HG02943 (cell line): ENCODE measurements around the gene KRT81.
"Not testable (repeated sequence)": the region's sequence is repeated elsewhere in the genome, so short reads cannot be mapped to it uniquely, and the experiment has no call there.

Source experiments
- ATAC-seq: cut with Tn5 transposase; IDR thresholded peaks from one replicate; pipeline ENCODE4 v1.9.1; 2021; ENCODE audit warnings: mild to moderate bottlenecking, low read depth, moderate library complexity; ENCODE audit not compliant: unreplicated experiment

Gene KRT81

DNA sequence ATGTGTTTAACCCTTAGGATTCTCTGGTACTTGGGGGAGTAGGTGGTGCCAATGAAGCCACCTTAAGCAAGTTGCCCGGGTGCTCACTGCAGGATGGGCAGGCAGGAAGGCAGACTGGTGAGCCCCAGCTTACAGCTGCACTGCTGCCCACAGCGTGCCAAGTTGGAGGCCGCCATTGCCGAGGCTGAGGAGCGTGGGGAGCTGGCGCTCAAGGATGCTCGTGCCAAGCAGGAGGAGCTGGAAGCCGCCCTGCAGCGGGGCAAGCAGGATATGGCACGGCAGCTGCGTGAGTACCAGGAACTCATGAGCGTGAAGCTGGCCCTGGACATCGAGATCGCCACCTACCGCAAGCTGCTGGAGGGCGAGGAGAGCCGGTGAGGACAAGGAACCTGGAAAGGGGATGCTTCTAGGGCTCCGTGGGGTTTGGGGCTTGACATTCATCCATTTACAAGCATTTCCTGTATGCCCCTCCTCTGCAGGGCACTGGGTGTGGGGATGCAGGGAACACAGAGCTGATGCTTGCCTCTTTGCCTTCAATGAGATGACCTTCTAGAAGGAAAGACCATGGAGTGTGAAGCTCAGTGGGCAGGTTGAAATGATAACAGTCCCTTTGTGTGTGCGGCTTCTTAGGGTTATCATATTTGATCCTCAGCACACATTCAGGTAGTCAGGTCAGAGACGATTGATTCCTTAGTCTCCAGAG lies 45.9 kb downstream of the KRT81 start:
- ATAC-seq: no peak

DNA sequence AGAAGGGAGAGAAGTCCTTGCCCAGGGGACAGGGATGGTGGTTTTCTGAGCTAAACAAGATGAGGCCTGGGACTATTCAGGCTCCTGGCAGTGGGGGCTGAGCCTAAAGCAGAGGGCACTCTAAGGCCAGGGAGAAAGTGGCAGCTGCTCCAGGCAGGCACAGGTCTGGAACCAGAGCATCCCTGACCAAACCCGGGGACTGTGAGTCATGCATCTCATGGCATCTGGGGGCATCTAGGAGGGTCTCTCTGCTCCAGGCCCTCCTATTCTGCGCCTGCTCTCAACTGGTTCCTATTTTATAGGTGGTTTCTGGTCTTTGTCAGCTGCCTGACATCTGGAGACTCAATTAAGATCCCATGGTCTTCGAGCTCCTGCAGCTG lies 46.7 kb downstream of the KRT81 start:
- no peak for ATAC-seq

DNA sequence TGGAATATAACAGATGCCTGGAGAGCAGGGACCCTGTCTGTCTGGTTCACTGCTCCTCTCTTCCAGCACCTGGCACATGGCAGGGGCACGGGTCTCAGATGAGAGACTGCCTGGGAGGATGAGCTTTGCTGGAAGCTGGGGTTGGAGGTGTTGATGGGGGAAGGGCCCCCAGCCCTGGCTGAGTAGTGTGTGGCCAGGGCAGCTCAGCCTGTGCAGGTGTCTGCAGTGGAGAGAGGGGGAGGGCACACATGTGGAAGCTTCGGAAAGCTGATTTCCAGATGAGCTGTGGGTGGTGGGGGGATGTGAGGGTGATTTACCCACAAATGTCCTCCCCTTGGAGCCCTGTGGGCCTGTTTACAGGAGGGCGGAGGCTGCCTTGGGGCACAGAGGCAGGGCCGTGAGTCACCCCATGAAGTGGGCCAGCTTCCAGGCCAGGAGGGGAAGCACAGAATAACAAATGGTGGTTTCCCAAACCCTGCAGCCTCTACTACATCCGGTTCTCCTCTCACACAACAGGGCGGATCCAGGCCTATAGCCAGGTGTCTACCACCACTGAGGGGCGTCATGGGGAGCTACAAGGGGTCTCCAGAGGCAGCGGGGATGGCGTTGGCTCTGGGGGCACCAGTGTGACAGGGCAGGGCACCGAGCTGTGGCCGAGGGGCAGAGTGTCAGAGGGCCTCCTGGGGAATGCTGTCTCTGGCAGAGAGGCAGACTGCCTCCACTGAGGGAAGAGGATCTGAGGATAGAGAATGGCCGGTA lies 47.3 kb downstream of the KRT81 start:
- ATAC-seq: peak; percentile 70

GRCh38 chr12:52243259-52243855 lies 48.0 kb downstream of the KRT81 start:
- ATAC-seq: no peak

- ATAC-seq: no peak
Observed at GRCh38 chr12:52242442-52243258, 48.7 kb downstream of the KRT81 start.

DNA sequence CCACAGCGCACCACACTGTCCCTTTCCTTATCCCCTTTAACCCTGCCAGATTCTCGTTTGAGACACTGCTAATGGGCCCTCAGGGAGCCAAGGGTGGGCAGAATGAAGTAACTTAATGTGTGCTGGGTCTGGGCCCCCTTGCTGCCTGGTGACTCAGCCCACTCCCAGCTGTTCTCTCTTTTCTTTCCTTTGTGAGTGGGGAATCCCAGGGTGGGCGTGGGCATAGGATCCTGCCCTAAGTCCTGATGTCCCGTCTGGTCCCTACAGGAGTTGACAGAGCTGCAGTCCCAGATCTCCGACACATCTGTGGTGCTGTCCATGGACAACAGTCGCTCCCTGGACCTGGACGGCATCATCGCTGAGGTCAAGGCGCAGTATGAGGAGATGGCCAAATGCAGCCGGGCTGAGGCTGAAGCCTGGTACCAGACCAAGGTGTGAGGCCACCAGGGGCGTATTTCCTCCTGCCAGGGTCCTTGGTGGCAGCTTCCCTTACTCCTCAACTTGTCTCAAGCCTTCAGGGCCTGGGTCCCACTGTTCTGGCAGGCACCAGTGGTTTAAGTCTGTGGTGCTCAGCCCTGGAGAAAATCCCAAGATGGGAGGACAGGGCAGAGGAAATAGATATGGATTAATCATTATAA lies 50.0 kb downstream of the KRT81 start:
- no peak for ATAC-seq

DNA sequence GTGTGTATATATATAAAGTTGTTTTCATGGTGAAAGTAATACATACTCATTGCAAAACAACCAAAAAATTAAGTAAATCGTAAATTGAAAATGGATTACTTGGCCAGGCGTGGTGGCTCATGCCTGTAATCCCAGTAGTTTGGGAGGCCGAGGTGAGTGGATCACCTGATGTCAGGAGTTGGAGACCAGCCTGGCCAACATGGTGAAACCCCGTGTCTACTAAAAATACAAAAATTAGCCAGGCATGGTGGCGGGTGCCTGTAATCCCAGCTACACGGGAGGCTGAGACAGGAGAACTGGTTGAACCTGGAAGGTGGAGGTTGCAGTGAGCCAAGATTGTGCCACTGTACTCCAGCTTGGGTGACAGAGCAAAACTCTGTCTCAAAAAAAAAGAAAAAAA lies 51.1 kb downstream of the KRT81 start:
- ATAC-seq: not testable (repeated sequence)

DNA sequence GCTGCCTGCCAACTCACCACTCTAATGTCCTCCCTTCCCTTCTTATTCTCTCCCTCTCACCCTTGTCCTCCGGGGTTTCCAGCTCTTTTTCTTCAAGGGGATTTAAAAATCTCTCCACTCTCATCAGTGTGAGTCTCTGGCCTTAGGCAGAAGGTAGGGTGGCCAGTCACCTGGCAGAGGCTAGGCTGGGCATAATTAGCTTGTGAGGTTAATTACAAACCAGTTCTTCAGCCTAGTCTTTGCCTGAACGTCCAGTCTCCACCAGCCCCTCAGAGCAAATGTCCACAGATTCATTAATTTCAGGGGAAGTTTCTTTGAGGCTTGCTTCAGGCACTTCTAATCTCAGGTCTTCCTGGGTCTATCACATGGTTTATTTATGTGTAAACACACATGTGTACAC lies 51.6 kb downstream of the KRT81 start:
- ATAC-seq: no peak

- ATAC-seq: no peak
Observed at GRCh38 chr12:52238916-52239646, 52.3 kb downstream of the KRT81 start.

GRCh38 chr12:52238207-52238840 lies 53.0 kb downstream of the KRT81 start:
- no peak for ATAC-seq

DNA sequence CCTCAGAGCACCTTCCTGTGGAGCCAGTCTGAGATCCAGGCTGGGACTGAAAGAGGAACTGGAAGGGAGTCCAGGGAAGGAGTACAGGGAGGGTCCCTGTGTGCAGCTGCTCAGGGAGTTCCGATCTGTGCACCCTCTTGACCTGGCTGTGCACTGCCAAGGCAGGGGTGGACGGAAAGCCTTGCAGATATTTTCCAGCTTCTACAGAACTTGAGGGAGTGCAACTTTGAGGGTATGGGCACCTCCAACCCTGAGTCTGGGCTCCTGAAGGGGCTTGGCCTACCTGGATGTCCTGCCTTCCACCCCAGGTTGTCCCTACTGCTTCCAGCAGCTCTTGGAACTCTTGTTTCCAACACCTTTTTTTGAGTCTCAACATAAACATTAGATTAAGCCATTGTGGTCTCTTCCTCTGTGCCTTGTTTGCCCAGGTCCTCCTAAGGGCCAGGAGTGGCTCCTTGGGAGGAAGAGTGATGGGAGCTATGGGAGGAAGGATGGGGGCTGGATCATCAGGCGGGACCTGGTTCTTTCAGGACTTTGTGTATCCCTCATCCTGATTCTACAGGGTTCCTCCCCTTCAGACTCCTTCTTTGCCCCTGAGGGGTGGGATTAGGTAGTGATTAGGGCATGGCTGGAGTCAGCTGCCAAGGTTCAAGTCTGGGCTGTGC lies 54.8 kb downstream of the KRT81 start:
- no peak for ATAC-seq
